WERI-Rb-1 (cell line): Measurements from ENCODE around the gene ANO1.

ENCODE experiments used
- DNase-seq: peaks from one replicate; pipeline ENCODE4 v3.0.0-alpha.2; 2020
- H3K27ac ChIP-seq: fragments of 250-450 bp; sonication (Bioruptor Pico); 2 replicates; pipeline ENCODE4 v1.5.1; 2020; ENCODE audit warnings: mild to moderate bottlenecking, moderate library complexity
- H3K27me3 ChIP-seq: fragments of 250-450 bp; sonication (Bioruptor Pico); 2 replicates; pipeline ENCODE4 v1.5.1; 2021; ENCODE audit warnings: mild to moderate bottlenecking, low read depth, moderate library complexity; ENCODE audit not compliant: insufficient read depth, severe bottlenecking
- H3K36me3 ChIP-seq: fragments of 250-450 bp; sonication (Bioruptor Pico); 2 replicates; pipeline ENCODE4 v1.5.1; 2020; ENCODE audit warnings: mild to moderate bottlenecking, moderate library complexity
- H3K4me3 ChIP-seq: 2 replicates; pipeline ENCODE4 v1.5.1; 2011; ENCODE audit warnings: low read depth, mild to moderate bottlenecking, control low read depth, low read length
- H3K9me3 ChIP-seq: fragments of 250-450 bp; sonication (Bioruptor Pico); 2 replicates; pipeline ENCODE4 v1.5.1; 2021; ENCODE audit warnings: mild to moderate bottlenecking, moderate library complexity; ENCODE audit not compliant: severe bottlenecking
- CTCF ChIP-seq: IDR thresholded peaks from 2 replicates; pipeline ENCODE4 v1.5.1; 2011; ENCODE audit warnings: low read depth, mild to moderate bottlenecking, control low read depth, inconsistent platforms, low read length

ANO1 gene

DNA sequence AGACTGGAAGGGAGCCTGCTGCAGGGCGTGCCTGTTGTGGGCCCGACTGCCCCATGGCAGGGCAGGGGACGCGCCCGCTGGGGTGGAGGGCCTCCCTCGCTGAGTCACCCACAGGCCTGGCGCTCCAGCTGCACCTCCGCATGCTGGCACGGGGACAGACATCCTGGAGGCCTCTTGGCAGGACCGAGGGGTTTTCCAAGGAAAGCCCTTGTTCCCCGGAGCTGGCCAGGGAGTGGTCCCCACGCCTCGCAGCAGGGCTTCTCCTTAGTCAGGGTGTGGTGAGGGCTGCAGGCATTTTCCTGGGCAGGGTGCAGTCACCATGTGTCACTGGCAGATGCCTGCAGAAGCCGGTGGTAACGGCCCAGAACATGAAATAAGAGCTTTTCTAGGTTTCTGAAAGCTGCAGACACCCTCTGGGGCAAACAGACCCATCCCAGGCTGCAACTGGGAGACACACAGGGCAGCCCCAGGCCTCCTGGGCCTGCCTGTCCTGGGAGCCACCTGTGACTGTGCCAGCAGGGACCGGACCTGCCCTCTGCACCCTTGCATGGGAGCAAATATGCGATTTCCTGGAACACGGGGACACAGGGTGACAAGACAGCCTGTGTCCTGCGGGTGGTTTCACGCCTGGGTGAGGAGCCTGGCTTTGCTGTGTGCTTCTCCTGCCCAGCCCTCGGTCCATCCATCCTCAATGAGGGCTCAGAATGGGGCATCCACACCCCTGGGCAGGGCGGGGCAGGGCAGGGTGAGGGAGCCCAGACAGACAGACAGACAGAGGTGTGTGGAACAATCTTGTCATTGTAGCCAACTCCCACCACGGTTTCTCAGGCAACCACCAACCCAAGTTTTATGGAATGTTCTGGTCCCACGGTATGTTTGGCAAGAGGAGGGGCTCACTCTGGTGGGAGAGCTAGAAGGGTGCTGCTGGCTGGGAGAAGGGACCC, 81.8 kb downstream of the ANO1 start:
- H3K27me3 ChIP-seq = no peaks in the 10 kb centered on the region
- no peak for DNase-seq
- H3K9me3 ChIP-seq = no peaks in the 10 kb centered on the region
- H3K27ac ChIP-seq = no peak overlapping the region
- TF ChIP-seq CTCF = no peak
- no peak overlapping the region for H3K4me3 ChIP-seq
- no peaks in the 10 kb centered on the region for H3K36me3 ChIP-seq

GRCh38 chr11:70161043-70161625, 83.0 kb downstream of the ANO1 start:
- Histone ChIP-seq H3K27me3 (no peaks in the 10 kb centered on the region), H3K27ac (no peak overlapping the region), H3K36me3 (no peaks in the 10 kb centered on the region), H3K9me3 (no peaks in the 10 kb centered on the region), H3K4me3 (no peak overlapping the region)
- no peak for DNase-seq
- no peak for TF ChIP-seq CTCF

- H3K27ac ChIP-seq = no peak overlapping the region
- no peak for TF ChIP-seq CTCF
- H3K4me3 ChIP-seq = no peak overlapping the region
- H3K9me3 ChIP-seq = no peaks in the 10 kb centered on the region
- DNase-seq = no peak
- no peaks in the 10 kb centered on the region for H3K36me3 ChIP-seq
- no peaks in the 10 kb centered on the region for H3K27me3 ChIP-seq
Measured at GRCh38 chr11:70164705-70165104, 86.6 kb downstream of the ANO1 start.

GRCh38 chr11:70167120-70167519, 89.0 kb downstream of the ANO1 start:
- Histone ChIP-seq H3K9me3 (no peaks in the 10 kb centered on the region), H3K36me3 (no peaks in the 10 kb centered on the region), H3K27ac (no peak overlapping the region), H3K27me3 (no peaks in the 10 kb centered on the region), H3K4me3 (no peak overlapping the region)
- DNase-seq = no peak
- TF ChIP-seq CTCF = no peak

GRCh38 chr11:70167723-70168404, 89.7 kb downstream of the ANO1 start:
- H3K9me3 ChIP-seq = no peaks in the 10 kb centered on the region
- H3K4me3 ChIP-seq = no peak overlapping the region
- H3K27ac ChIP-seq = no peak overlapping the region
- no peaks in the 10 kb centered on the region for H3K27me3 ChIP-seq
- no peaks in the 10 kb centered on the region for H3K36me3 ChIP-seq
- no peak for TF ChIP-seq CTCF
- DNase-seq = no peak
